Skin epidermis (tissue), 12 donors: ENCODE data around the gene CNTNAP2.

Experiments used
- H3K27ac ChIP-seq, 21 experiments: fragments of 200-600 bp; sonication (generic) in 11 of 21; one replicate each; pipeline ENCODE4 v1.5.0; 2020; ENCODE audit warnings: mild to moderate bottlenecking in 3 of 21, inconsistent platforms in 2 of 21, moderate library complexity in 2 of 21
- H3K4me3 ChIP-seq, 7 experiments: fragments of 200-600 bp; sonication (generic) in 2 of 7; one replicate each; pipeline ENCODE4 v1.5.0; 2020; ENCODE audit warnings: inconsistent platforms in 2 of 7, mild to moderate bottlenecking in 2 of 7, moderate library complexity in 1 of 7

CNTNAP2 gene

GRCh38 chr7:146922782-146923181, 806.2 kb downstream of the CNTNAP2 start:
- H3K4me3 ChIP-seq = no peak overlapping the region
- H3K27ac ChIP-seq = no peak overlapping the region

GRCh38 chr7:146926841-146927240, 810.2 kb downstream of the CNTNAP2 start:
- Histone ChIP-seq H3K4me3 (no peak overlapping the region), H3K27ac (no peak overlapping the region)

GRCh38 chr7:146937836-146938235, 821.2 kb downstream of the CNTNAP2 start:
- Histone ChIP-seq H3K4me3 (no peak overlapping the region), H3K27ac (no peak overlapping the region)

- Histone ChIP-seq H3K27ac (no peak overlapping the region), H3K4me3 (no peak overlapping the region)
Observed at GRCh38 chr7:146943483-146943882, 826.9 kb downstream of the CNTNAP2 start.

- no peak overlapping the region for H3K4me3 ChIP-seq
Observed at GRCh38 chr7:146948703-146949102, 832.1 kb downstream of the CNTNAP2 start.

GRCh38 chr7:146956321-146956720, 839.7 kb downstream of the CNTNAP2 start:
- Histone ChIP-seq H3K4me3 (no peak overlapping the region), H3K27ac (no peak overlapping the region)

More at GRCh38 chr7:146948703-146949102, 832.1 kb downstream of the CNTNAP2 start:
- H3K27ac ChIP-seq = no peak overlapping the region

- no peak overlapping the region for H3K4me3 ChIP-seq
- H3K27ac ChIP-seq = no peak overlapping the region
Observed at GRCh38 chr7:146956853-146957252, 840.3 kb downstream of the CNTNAP2 start.

GRCh38 chr7:146960773-146961391, 844.3 kb downstream of the CNTNAP2 start:
- H3K27ac ChIP-seq = no peak overlapping the region
- no peak overlapping the region for H3K4me3 ChIP-seq

GRCh38 chr7:146961617-146962016, 845.0 kb downstream of the CNTNAP2 start:
- H3K4me3 ChIP-seq = no peak overlapping the region
- H3K27ac ChIP-seq = no peak overlapping the region

GRCh38 chr7:146966274-146966673, 849.7 kb downstream of the CNTNAP2 start:
- no peak overlapping the region for H3K27ac ChIP-seq
- no peak overlapping the region for H3K4me3 ChIP-seq

- no peak overlapping the region for H3K27ac ChIP-seq
- H3K4me3 ChIP-seq = no peak overlapping the region
Observed at GRCh38 chr7:146982482-146982881, 865.9 kb downstream of the CNTNAP2 start.

GRCh38 chr7:146991596-146991995, 875.0 kb downstream of the CNTNAP2 start:
- no peak overlapping the region for H3K27ac ChIP-seq
- no peak overlapping the region for H3K4me3 ChIP-seq

- no peak overlapping the region for H3K27ac ChIP-seq
- no peak overlapping the region for H3K4me3 ChIP-seq
Observed at GRCh38 chr7:146993764-146994163, 877.2 kb downstream of the CNTNAP2 start.

GRCh38 chr7:147008530-147008929, 891.9 kb downstream of the CNTNAP2 start:
- Histone ChIP-seq H3K4me3 (no peak overlapping the region), H3K27ac (no peak overlapping the region)

- no peak overlapping the region for H3K27ac ChIP-seq
- H3K4me3 ChIP-seq = no peak overlapping the region
Observed at GRCh38 chr7:147012666-147013065, 896.1 kb downstream of the CNTNAP2 start.

- H3K4me3 ChIP-seq = no peak overlapping the region
- no peak overlapping the region for H3K27ac ChIP-seq
Observed at GRCh38 chr7:147013825-147014224, 897.2 kb downstream of the CNTNAP2 start.

- Histone ChIP-seq H3K4me3 (no peak overlapping the region), H3K27ac (no peak overlapping the region)
Observed at GRCh38 chr7:147014286-147014955, 897.8 kb downstream of the CNTNAP2 start.

GRCh38 chr7:147015999-147016398, 899.4 kb downstream of the CNTNAP2 start:
- no peak overlapping the region for H3K4me3 ChIP-seq
- no peak overlapping the region for H3K27ac ChIP-seq

GRCh38 chr7:147022056-147022455, 905.5 kb downstream of the CNTNAP2 start:
- H3K4me3 ChIP-seq = no peak overlapping the region
- H3K27ac ChIP-seq = no peak overlapping the region

- no peak overlapping the region for H3K4me3 ChIP-seq
- no peak overlapping the region for H3K27ac ChIP-seq
Observed at GRCh38 chr7:147023440-147023839, 906.8 kb downstream of the CNTNAP2 start.

- no peak overlapping the region for H3K4me3 ChIP-seq
Observed at GRCh38 chr7:147029953-147030352, 913.4 kb downstream of the CNTNAP2 start.

GRCh38 chr7:147033641-147034040, 917.0 kb downstream of the CNTNAP2 start:
- Histone ChIP-seq H3K27ac (no peak overlapping the region), H3K4me3 (no peak overlapping the region)

More at GRCh38 chr7:147029953-147030352, 913.4 kb downstream of the CNTNAP2 start:
- H3K27ac ChIP-seq = no peak overlapping the region
